DOHH2 (cell line): Measurements from ENCODE around the gene KRTAP19-8.

ENCODE experiments used
- EZH2phosphoT487 ChIP-seq: fragments of 200-600 bp; sonication (generic); IDR thresholded peaks from 2 replicates; pipeline ENCODE4 v1.6.1; 2017; ENCODE audit warnings: borderline replicate concordance, mild to moderate bottlenecking, antibody characterized with exemption, low read length, moderate library complexity, mixed read lengths
- TF ChIP-seq, protein P1 (sequence below): fragments of 200-600 bp; sonication (generic); IDR thresholded peaks from one replicate; pipeline ENCODE4 v1.5.1; 2014; ENCODE audit warnings: antibody characterized with exemption, mild to moderate bottlenecking, low read depth, low read length; ENCODE audit not compliant: poor library complexity, severe bottlenecking

DNA sequence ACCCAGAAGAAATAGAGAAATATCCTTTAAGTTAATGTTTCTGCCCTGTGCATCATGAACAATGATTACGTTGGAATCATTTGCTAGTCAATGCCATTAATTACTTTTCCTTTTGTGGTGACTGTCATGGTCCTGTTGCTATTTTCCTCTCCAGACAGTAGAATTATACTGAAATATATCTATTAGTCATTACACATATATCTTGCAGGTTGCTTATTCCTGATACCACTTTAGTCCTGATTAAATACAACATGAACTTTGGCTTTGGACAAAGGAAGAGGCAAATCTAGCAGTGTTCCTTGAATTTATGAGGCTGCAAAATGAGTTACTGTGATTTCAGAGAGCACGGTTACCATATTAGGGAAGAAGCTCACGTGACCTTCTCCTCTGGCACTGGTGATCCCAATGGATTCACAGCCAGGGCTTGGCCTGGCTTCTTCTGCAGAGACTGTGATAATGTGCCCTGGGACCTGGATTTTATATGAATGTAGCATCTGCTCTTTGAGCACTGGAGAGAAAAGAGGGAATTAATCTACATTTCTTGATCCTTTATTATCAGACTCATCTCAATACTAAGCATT is 12.4 kb upstream of the KRTAP19-8 start:
- TF ChIP-seq, protein P1, sequence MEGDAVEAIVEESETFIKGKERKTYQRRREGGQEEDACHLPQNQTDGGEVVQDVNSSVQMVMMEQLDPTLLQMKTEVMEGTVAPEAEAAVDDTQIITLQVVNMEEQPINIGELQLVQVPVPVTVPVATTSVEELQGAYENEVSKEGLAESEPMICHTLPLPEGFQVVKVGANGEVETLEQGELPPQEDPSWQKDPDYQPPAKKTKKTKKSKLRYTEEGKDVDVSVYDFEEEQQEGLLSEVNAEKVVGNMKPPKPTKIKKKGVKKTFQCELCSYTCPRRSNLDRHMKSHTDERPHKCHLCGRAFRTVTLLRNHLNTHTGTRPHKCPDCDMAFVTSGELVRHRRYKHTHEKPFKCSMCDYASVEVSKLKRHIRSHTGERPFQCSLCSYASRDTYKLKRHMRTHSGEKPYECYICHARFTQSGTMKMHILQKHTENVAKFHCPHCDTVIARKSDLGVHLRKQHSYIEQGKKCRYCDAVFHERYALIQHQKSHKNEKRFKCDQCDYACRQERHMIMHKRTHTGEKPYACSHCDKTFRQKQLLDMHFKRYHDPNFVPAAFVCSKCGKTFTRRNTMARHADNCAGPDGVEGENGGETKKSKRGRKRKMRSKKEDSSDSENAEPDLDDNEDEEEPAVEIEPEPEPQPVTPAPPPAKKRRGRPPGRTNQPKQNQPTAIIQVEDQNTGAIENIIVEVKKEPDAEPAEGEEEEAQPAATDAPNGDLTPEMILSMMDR: no peak
- no peak for TF ChIP-seq EZH2phosphoT487
